Measurements from ENCODE around the gene MUC5AC. TPM values are rescaled to one million over a fixed set of nuclear protein-coding genes. Genes with fewer than 3 reads are reported as not detected.

Gene MUC5AC, protein sequence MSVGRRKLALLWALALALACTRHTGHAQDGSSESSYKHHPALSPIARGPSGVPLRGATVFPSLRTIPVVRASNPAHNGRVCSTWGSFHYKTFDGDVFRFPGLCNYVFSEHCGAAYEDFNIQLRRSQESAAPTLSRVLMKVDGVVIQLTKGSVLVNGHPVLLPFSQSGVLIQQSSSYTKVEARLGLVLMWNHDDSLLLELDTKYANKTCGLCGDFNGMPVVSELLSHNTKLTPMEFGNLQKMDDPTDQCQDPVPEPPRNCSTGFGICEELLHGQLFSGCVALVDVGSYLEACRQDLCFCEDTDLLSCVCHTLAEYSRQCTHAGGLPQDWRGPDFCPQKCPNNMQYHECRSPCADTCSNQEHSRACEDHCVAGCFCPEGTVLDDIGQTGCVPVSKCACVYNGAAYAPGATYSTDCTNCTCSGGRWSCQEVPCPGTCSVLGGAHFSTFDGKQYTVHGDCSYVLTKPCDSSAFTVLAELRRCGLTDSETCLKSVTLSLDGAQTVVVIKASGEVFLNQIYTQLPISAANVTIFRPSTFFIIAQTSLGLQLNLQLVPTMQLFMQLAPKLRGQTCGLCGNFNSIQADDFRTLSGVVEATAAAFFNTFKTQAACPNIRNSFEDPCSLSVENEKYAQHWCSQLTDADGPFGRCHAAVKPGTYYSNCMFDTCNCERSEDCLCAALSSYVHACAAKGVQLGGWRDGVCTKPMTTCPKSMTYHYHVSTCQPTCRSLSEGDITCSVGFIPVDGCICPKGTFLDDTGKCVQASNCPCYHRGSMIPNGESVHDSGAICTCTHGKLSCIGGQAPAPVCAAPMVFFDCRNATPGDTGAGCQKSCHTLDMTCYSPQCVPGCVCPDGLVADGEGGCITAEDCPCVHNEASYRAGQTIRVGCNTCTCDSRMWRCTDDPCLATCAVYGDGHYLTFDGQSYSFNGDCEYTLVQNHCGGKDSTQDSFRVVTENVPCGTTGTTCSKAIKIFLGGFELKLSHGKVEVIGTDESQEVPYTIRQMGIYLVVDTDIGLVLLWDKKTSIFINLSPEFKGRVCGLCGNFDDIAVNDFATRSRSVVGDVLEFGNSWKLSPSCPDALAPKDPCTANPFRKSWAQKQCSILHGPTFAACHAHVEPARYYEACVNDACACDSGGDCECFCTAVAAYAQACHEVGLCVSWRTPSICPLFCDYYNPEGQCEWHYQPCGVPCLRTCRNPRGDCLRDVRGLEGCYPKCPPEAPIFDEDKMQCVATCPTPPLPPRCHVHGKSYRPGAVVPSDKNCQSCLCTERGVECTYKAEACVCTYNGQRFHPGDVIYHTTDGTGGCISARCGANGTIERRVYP (N-terminal part only)
- 2.3 to 5.4 TPM (median 4.6 TPM) in 5 replicates for total RNA-seq (2022; extraction: Qiagen RNA extraction; ENCODE audit: low read depth)

DNA sequence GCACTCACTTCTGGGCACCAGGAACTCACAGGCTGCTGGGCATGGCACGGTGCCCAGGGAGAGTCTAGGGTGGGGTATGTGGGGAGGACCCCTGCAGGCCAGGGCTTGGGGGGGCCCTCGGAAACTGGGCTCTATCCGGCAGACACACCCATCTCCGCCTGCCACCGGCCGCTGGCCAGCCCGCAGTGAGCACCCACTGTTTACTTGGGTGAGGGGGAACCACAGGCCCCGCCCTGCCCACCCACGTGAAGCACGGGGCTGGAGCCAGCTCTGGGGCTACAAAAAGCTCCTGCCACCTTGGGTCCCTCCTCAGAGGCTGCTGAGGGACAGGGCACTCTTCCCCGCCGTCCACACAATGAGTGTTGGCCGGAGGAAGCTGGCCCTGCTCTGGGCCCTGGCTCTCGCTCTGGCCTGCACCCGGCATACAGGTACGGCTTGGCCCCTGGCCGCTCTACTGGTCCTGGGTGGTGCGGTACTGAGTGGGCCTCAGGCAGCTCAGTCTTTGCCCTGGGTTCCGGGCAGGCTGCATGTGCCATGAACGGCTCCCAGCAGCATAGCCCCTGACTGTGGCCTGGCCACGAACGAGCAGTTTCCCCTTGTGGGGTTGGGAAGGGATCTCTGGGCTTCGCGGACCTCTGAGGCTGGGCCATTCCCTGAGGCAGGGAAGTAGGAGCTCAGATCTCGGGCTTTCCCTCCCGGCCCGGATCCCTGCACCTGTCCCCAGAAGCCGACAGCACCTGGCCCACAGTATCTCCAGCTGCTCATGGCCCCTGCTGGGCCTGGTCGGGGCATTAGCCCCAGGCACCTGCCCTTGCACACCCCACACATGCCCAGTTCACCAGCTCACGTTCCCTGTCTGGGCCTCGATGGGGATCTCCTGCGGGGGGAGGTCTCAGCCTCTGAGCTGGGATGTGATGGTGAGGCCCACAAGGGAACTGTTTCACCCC, at the start of gene MUC5AC:
Gene MUC5AC (plus strand): TSS at position 309 of the 947 bp plus-strand sequence. CDS start 47 bp downstream, at position 356.

DNA sequence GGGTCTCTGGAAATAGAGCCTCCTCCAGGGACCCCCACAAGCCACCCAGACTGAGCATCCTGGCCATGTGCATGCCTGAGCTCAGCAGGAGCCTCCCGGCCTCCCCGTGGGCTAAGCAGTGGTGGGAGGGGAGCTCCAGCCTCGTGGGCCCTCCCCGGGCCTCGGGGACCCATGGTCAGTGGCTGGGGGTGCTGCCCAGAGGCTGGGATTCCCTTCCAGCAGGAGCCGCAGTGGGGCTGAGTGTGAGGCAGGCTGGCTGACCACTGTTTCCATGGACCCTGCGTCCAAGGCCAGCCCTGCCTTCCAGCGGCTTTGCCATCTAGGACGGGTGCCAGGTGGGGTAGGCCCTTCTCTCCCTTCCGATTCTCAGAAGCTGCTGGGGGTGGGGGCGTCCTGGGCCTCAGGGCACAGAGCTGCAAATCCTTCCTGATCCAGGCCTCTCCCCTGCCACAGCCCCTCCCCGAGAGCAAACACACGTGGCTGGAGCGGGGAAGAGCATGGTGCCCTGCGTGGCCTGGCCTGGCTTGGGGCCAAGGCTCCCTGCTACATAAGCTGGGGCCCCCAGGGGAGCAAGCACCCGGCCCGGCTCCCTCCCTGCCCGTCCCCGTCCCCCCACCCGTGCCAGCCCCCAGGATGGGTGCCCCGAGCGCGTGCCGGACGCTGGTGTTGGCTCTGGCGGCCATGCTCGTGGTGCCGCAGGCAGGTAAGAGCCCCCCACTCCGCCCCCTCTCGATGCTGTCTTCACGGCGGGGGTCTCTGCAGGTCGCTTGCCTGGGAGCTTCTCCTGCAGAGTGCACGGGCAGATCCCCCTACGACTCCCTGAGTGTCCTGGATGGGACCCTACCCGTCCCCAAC, 65.0 kb downstream of the MUC5AC start, which contains the start of gene MUC5B:
Gene MUC5B (plus strand): TSS at position 576 of the 855 bp plus-strand sequence. CDS start 58 bp downstream, at position 634.

Other genes starting within 250 kb of the MUC5AC start
- 74.3 to 81.3 TPM (median 76.0 TPM) in 5 replicates for gene CHID1, start 247.1 kb upstream of the MUC5AC start, total RNA-seq (2022; extraction: Qiagen RNA extraction; ENCODE audit: low read depth)
- 28.5 to 41.5 TPM (median 36.3 TPM) in 5 replicates for gene AP2A2, start 232.1 kb upstream of the MUC5AC start, total RNA-seq (2022; extraction: Qiagen RNA extraction; ENCODE audit: low read depth)
- gene MUC6, start 121.2 kb upstream of the MUC5AC start, total RNA-seq (2022; extraction: Qiagen RNA extraction; ENCODE audit: low read depth), result 0.01 TPM in 2 of 5 replicates, not detected in the others
- 0.17 to 0.35 TPM (median 0.18 TPM) in 5 replicates for gene MUC2, start 83.1 kb upstream of the MUC5AC start, total RNA-seq (2022; extraction: Qiagen RNA extraction; ENCODE audit: low read depth)
- gene MUC5B, start 65.1 kb downstream of the MUC5AC start, total RNA-seq (2022; extraction: Qiagen RNA extraction; ENCODE audit: low read depth), result 2.3 to 4.3 TPM (median 2.9 TPM) in 5 replicates
- gene TOLLIP, start 151.7 kb downstream of the MUC5AC start, total RNA-seq (2022; extraction: Qiagen RNA extraction; ENCODE audit: low read depth), result 37.7 to 60.1 TPM (median 53.8 TPM) in 5 replicates
- gene BRSK2, start 232.0 kb downstream of the MUC5AC start, total RNA-seq (2022; extraction: Qiagen RNA extraction; ENCODE audit: low read depth), result 6.5 to 7.6 TPM (median 6.8 TPM) in 5 replicates